ENCODE data around the gene UBE2S.

The UBE2S gene

GRCh38 chr19:55384920-55385723, 22.5 kb downstream of the UBE2S start:
- peak; percentile 89 for DNase-seq (ENCODE audit: low read depth)
- no peak for TF ChIP-seq CTCF (conservative IDR thresholded peaks at IDR 0.05; ENCODE audit: low read depth, low read length)
- peak overlapping the region; percentile 100 for H3K4me3 ChIP-seq (ENCODE audit: low read length)

GRCh38 chr19:55384131-55384919, 23.3 kb downstream of the UBE2S start, which contains the start of gene TMEM238:
Gene TMEM238, minus strand, starts transcription at chr19:55384292. Its CDS starts 33 bp downstream, at chr19:55384259.
- peak within 1 kb of the TSS; percentile 100 for H3K4me3 ChIP-seq (ENCODE audit: low read length)
- no peak for DNase-seq (ENCODE audit: low read depth)
- TF ChIP-seq CTCF (conservative IDR thresholded peaks at IDR 0.05; ENCODE audit: low read depth, low read length): no peak

- peak overlapping the region; percentile 42 for H3K4me3 ChIP-seq (ENCODE audit: low read length)
- DNase-seq (ENCODE audit: low read depth): peak; percentile 30
- TF ChIP-seq CTCF (conservative IDR thresholded peaks at IDR 0.05; ENCODE audit: low read depth, low read length): no peak
These were observed 24.1 kb downstream of the UBE2S start for GRCh38 chr19:55383279-55384130.

- no peak for TF ChIP-seq CTCF (conservative IDR thresholded peaks at IDR 0.05; ENCODE audit: low read depth, low read length)
- no peak overlapping the region for H3K4me3 ChIP-seq (ENCODE audit: low read length)
- no peak for DNase-seq (ENCODE audit: low read depth)
These were observed 25.0 kb downstream of the UBE2S start for GRCh38 chr19:55382522-55383054.

GRCh38 chr19:55382013-55382412, 25.6 kb downstream of the UBE2S start:
- no peak for TF ChIP-seq CTCF (conservative IDR thresholded peaks at IDR 0.05; ENCODE audit: low read depth, low read length)
- DNase-seq (ENCODE audit: low read depth): no peak
- no peak overlapping the region for H3K4me3 ChIP-seq (ENCODE audit: low read length)

GRCh38 chr19:55379174-55379573, 28.4 kb downstream of the UBE2S start:
- no peak for TF ChIP-seq CTCF (conservative IDR thresholded peaks at IDR 0.05; ENCODE audit: low read depth, low read length)

More at GRCh38 chr19:55379174-55379573, 28.4 kb downstream of the UBE2S start:
- no peak for DNase-seq (ENCODE audit: low read depth)
- H3K4me3 ChIP-seq (ENCODE audit: low read length): no peak overlapping the region
